Measurements from ENCODE around the gene TBC1D3I. TPM values are rescaled to one million over a fixed set of nuclear protein-coding genes. Genes with fewer than 3 reads are reported as not detected.
"Not testable (repeated sequence)": the region's sequence is repeated elsewhere in the genome, so short reads cannot be mapped to it uniquely, and the experiment has no call there.

TBC1D3I gene
- total and polyA plus RNA-seq, 2 of the 13 experiments (the other 11 are each of a cell fraction or from before 2014, with no cell fraction given): 0.15 to 0.53 TPM

- BruUV-seq (replicated peaks): no TSS peak
Measured at GRCh38 chr17:36212272-36212605, 52.1 kb downstream of the TBC1D3I start.

GRCh38 chr17:36211484-36212271 is 52.7 kb downstream of the TBC1D3I start:
- H3K9ac ChIP-seq (ENCODE audit: insufficient read depth, low read depth, low read length); H3K4me2 ChIP-seq (ENCODE audit: low read depth, low read length); intact Hi-C loops (cut with micrococcal nuclease; ENCODE audit: unreplicated experiment); DNase-seq (ENCODE audit: low spot score); POLR2A ChIA-PET; in situ Hi-C loops (cut with HindIII; ENCODE audit: extremely low pct_ligation_motif_present, low pct_unique_long_range_greater_than_20kb); FAIRE-seq; BruUV-seq (replicated peaks); H4K20me1 ChIP-seq (ENCODE audit: insufficient read depth, low read length); ATAC-seq; H3K4me1 ChIP-seq (ENCODE audit: insufficient read depth, low read length); H2AFZ ChIP-seq (ENCODE audit: low read length); H3K36me3 ChIP-seq (replicated peaks in 1 of 2; ENCODE audit: control insufficient read depth in 1 of 2, insufficient read depth in 2 of 2, low read length in 2 of 2); H3K4me3 ChIP-seq (replicated peaks in 1 of 3; ENCODE audit: insufficient read depth in 1 of 3, low read depth in 2 of 3, low read length in 3 of 3); H3K27ac ChIP-seq (ENCODE audit: extremely low read length, insufficient read depth, low read length); H3K79me2 ChIP-seq (ENCODE audit: insufficient read depth, low read length); H3K9me3 ChIP-seq (ENCODE audit: low read length); CTCF ChIA-PET (ENCODE audit: low intra/inter-chr PET ratio, low total read pairs): not testable (repeated sequence)
- H3K27me3 ChIP-seq (ENCODE audit: control insufficient read depth in 1 of 2, insufficient read depth in 2 of 2, low read length in 2 of 2): peaks cover 2 to 18% of the 10 kb centered on the region in 2 experiments; a peak in 4 of 5 replicates
- WGBS (ENCODE audit: low lambda C conversion rate): 12% methylated on average over 10 of the region's 10 CpGs

More at GRCh38 chr17:36212272-36212605, 52.1 kb downstream of the TBC1D3I start:
- no peak overlapping the region for H2AFZ ChIP-seq (ENCODE audit: low read length)
- no peak overlapping the region for H3K4me2 ChIP-seq (ENCODE audit: low read depth, low read length)
- FAIRE-seq: no peak
- intact Hi-C loops (cut with micrococcal nuclease; ENCODE audit: unreplicated experiment) (no loop called here), in situ Hi-C loops (cut with HindIII; ENCODE audit: extremely low pct_ligation_motif_present, low pct_unique_long_range_greater_than_20kb) (no loop called here)
- CTCF ChIA-PET (ENCODE audit: low intra/inter-chr PET ratio, low total read pairs): no interaction called here
- DNase-seq (ENCODE audit: low spot score): no peak
- POLR2A ChIA-PET: no interaction called here
- H3K27me3 ChIP-seq (ENCODE audit: control insufficient read depth in 1 of 2, insufficient read depth in 2 of 2, low read length in 2 of 2): peaks cover 2 to 18% of the 10 kb centered on the region in 2 experiments; a peak in 4 of 5 replicates
- WGBS (ENCODE audit: low lambda C conversion rate): 8% methylated on average over 4 of the region's 4 CpGs
- no peaks in the 10 kb centered on the region for H3K4me1 ChIP-seq (ENCODE audit: insufficient read depth, low read length)
- H3K36me3 ChIP-seq (replicated peaks in 1 of 2; ENCODE audit: control insufficient read depth in 1 of 2, insufficient read depth in 2 of 2, low read length in 2 of 2): no peaks in the 10 kb centered on the region
- TF ChIP-seq PITX1 (CRISPR knock-in tag; IDR thresholded peaks at IDR 0.05): no peak
- TF ChIP-seq POGZ (CRISPR knock-in tag; IDR thresholded peaks at IDR 0.05): no peak
- TF ChIP-seq ZXDC (CRISPR knock-in tag; IDR thresholded peaks at IDR 0.05): no peak
- no peak for TF ChIP-seq SAP130 (CRISPR knock-in tag; IDR thresholded peaks at IDR 0.05; ENCODE audit: low read depth)
- no peak for ATAC-seq
- no peak overlapping the region for H3K4me3 ChIP-seq (replicated peaks in 1 of 3; ENCODE audit: insufficient read depth in 1 of 3, low read depth in 2 of 3, low read length in 3 of 3)
- H3K9ac ChIP-seq (ENCODE audit: insufficient read depth, low read depth, low read length): no peak overlapping the region
- no peaks in the 10 kb centered on the region for H3K79me2 ChIP-seq (ENCODE audit: insufficient read depth, low read length)
- H4K20me1 ChIP-seq (ENCODE audit: insufficient read depth, low read length): no peaks in the 10 kb centered on the region
- H3K9me3 ChIP-seq (ENCODE audit: low read length): no peaks in the 10 kb centered on the region
- H3K27ac ChIP-seq (ENCODE audit: extremely low read length, insufficient read depth, low read length): no peak overlapping the region
